GM19328 (cell line): ENCODE results near the gene TRIM25.

Experiments
- ATAC-seq: cut with Tn5 transposase; IDR thresholded peaks from one replicate; pipeline ENCODE4 v1.9.1; 2021; ENCODE audit warnings: mild to moderate bottlenecking, moderate library complexity; ENCODE audit not compliant: unreplicated experiment

Gene TRIM25

GRCh38 chr17:56868716-56869115 is 45.1 kb downstream of the TRIM25 start:
- no peak for ATAC-seq

- no peak for ATAC-seq
Measured at GRCh38 chr17:56867948-56868376, 45.9 kb downstream of the TRIM25 start.

- ATAC-seq, result no peak
Measured at GRCh38 chr17:56866496-56866895, 47.4 kb downstream of the TRIM25 start.

GRCh38 chr17:56866076-56866475 is 47.8 kb downstream of the TRIM25 start:
- ATAC-seq, result no peak

GRCh38 chr17:56863974-56864373 is 49.9 kb downstream of the TRIM25 start:
- no peak for ATAC-seq

GRCh38 chr17:56861899-56862298 is 52.0 kb downstream of the TRIM25 start:
- no peak for ATAC-seq

GRCh38 chr17:56851008-56851407 is 62.8 kb downstream of the TRIM25 start:
- ATAC-seq, result no peak

GRCh38 chr17:56850591-56850990 is 63.3 kb downstream of the TRIM25 start:
- no peak for ATAC-seq

GRCh38 chr17:56849131-56849530 is 64.7 kb downstream of the TRIM25 start:
- ATAC-seq, result no peak

GRCh38 chr17:56847106-56847505 is 66.7 kb downstream of the TRIM25 start:
- ATAC-seq, result no peak

GRCh38 chr17:56845934-56846333 is 67.9 kb downstream of the TRIM25 start:
- ATAC-seq, result no peak

GRCh38 chr17:56842577-56842976 is 71.3 kb downstream of the TRIM25 start:
- ATAC-seq, result no peak

- no peak for ATAC-seq
Measured at GRCh38 chr17:56838687-56839086, 75.2 kb downstream of the TRIM25 start.
